Measurements from ENCODE around the gene EMC1. TPM values are rescaled to one million over a fixed set of nuclear protein-coding genes. Genes with fewer than 3 reads are reported as not detected.
"Not testable (repeated sequence)": the region's sequence is repeated elsewhere in the genome, so short reads cannot be mapped to it uniquely, and the experiment has no call there.

Gene EMC1
- total RNA-seq, 2 donors from 2014 or later = 42.1 to 86.2 TPM

DNA sequence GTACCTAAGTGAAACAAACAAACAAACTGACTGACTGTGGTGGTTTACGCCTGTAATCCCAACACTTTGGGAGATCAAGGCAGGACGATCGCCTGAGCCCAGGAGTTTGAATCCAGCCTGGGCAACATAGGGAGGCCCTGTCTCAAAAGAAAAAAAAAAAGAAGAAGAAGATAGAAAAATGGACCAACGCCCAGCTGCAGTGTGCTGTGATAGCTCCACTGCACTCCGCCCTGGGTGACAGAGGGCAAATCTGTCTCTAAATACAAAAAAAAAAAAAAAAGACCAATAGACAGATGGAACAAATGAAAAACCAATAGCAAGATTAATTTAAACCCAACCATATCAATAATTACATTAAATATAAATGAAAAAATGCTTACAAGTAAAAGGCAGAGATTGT, 23.3 kb upstream of the EMC1 start:
- no peaks in the 10 kb centered on the region for H3K4me1 ChIP-seq (replicated peaks)
- no peaks in the 10 kb centered on the region for H3K9me3 ChIP-seq
- WGBS = 94% methylated on average over 5 of the region's 5 CpGs
- no peak overlapping the region for H3K4me3 ChIP-seq
- no peaks in the 10 kb centered on the region for H3K27me3 ChIP-seq (replicated peaks; ENCODE audit: insufficient read depth)
- DNase-seq (ENCODE audit: low spot score) = no peak
- H3K27ac ChIP-seq = no peak overlapping the region
- intact Hi-C loops (cut with DNase I) = no loop called here
- H3K36me3 ChIP-seq = no peaks in the 10 kb centered on the region
- TF ChIP-seq POLR2AphosphoS5 (IDR thresholded peaks at IDR 0.05) (no peak), POLR2A (IDR thresholded peaks at IDR 0.05) (no peak)
- TF ChIP-seq, protein P1, sequence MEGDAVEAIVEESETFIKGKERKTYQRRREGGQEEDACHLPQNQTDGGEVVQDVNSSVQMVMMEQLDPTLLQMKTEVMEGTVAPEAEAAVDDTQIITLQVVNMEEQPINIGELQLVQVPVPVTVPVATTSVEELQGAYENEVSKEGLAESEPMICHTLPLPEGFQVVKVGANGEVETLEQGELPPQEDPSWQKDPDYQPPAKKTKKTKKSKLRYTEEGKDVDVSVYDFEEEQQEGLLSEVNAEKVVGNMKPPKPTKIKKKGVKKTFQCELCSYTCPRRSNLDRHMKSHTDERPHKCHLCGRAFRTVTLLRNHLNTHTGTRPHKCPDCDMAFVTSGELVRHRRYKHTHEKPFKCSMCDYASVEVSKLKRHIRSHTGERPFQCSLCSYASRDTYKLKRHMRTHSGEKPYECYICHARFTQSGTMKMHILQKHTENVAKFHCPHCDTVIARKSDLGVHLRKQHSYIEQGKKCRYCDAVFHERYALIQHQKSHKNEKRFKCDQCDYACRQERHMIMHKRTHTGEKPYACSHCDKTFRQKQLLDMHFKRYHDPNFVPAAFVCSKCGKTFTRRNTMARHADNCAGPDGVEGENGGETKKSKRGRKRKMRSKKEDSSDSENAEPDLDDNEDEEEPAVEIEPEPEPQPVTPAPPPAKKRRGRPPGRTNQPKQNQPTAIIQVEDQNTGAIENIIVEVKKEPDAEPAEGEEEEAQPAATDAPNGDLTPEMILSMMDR (IDR thresholded peaks at IDR 0.05) = no peak

DNA sequence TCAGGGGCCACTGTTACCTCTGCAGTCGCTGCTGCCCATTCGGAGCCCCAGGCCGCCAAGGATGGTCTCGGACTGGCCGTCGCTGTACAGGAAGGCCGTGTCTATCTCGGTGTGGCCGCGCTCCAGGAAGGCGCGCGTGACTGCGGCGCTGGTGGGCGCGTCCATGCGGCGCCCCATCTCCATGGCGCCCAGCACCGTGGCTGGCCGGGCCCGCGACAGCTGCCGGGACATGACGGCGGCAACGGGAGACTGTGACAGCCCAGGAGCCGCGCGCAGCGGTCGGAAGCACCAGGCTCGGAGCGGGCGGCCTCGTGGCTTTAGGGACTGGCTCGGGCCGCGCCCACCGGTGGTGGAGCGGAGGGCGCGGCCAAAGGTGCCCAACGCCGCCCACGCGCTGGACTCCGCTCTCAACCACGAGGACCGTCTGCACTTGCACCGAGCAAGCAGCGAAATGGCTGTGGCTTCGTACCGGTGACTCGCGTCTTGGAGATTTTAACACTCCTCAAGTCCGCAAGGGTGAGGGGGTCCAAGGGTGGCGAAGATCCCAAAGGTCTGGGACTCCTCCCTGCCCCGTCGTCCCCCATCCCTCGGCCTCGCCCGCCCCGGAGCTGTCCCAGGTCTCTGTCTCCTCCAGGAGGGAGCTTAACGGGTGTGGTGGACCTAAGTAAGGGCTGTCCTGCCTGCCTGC, 22.7 kb upstream of the EMC1 start:
- H3K36me3 ChIP-seq; H3K9me3 ChIP-seq; intact Hi-C loops (cut with DNase I); DNase-seq (ENCODE audit: low spot score); H3K27me3 ChIP-seq (replicated peaks; ENCODE audit: insufficient read depth); H3K4me1 ChIP-seq (replicated peaks); H3K4me3 ChIP-seq; H3K27ac ChIP-seq: not testable (repeated sequence)
- WGBS = 22% methylated on average over 30 of the region's 66 CpGs

DNA sequence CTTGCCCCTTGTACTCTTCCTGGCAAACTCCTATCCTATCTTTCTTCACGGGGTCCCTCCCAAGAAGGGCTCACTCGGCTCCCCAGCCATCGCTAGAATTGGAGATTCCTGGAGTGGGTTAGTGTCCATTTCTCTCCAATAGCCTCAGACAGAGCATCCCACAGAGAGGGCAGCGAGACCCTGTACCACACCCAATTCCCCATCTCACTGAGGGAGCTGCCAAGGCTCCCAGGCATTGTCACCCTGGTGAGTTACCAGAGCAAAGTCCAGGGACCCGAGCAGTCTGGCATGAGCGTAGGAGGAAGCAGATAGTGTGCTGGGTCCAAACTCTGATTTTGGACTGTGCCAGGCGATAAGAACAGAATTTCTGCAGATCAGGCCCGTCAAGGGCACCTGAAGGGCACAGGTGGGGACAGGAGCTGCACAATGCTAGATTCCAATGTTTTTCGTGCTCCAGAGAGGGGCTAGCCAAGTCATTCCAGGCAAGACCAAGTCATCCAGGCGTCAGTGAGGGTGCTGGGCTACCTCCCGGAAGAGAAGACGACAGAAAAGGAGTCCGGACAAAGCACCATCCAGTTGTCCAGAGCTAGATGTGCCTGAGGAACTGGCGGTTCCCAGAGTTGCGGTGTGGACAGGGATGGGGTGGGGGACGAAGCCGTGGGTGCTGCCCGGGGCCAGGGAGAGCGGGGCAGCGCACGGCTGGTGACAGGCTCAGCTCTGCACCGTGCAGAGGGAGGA, 22.0 kb upstream of the EMC1 start:
- Histone ChIP-seq H3K36me3 (no peaks in the 10 kb centered on the region), H3K4me1 (replicated peaks) (no peaks in the 10 kb centered on the region), H3K27me3 (replicated peaks; ENCODE audit: insufficient read depth) (no peaks in the 10 kb centered on the region), H3K4me3 (no peak overlapping the region), H3K27ac (no peak overlapping the region), H3K9me3 (no peaks in the 10 kb centered on the region)
- TF ChIP-seq POLR2A (IDR thresholded peaks at IDR 0.05) (no peak), POLR2AphosphoS5 (IDR thresholded peaks at IDR 0.05) (no peak)
- TF ChIP-seq, protein P1 (IDR thresholded peaks at IDR 0.05) = no peak
- 84% methylated on average over 22 of the region's 22 CpGs for WGBS
- no peak for DNase-seq (ENCODE audit: low spot score)
- intact Hi-C loops (cut with DNase I) = no loop called here

DNA sequence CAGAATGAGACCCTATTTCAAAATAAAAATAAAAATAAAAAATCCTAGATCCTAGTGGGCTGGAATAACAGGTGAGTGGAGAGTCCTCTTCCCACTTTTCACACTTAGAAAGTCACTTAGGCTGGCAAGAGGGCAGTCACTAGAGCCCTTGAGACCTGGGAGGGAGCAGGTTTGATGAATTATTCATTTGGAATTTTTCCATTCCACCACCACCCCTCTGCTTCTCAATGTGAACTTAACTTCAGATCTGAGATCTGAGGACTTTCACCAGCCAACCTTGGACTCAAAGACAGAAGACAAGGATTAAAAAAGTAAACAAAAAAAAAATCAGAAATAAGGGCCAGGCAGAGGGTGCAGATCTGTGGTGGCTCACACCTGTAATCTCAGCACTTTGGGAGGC, 20.7 kb upstream of the EMC1 start:
- no peaks in the 10 kb centered on the region for H3K4me1 ChIP-seq (replicated peaks)
- no peak for DNase-seq (ENCODE audit: low spot score)
- H3K4me3 ChIP-seq = no peak overlapping the region
- H3K27ac ChIP-seq = no peak overlapping the region
- no peaks in the 10 kb centered on the region for H3K36me3 ChIP-seq
- no peaks in the 10 kb centered on the region for H3K9me3 ChIP-seq
- TF ChIP-seq POLR2A (IDR thresholded peaks at IDR 0.05) (no peak), POLR2AphosphoS5 (IDR thresholded peaks at IDR 0.05) (no peak)
- H3K27me3 ChIP-seq (replicated peaks; ENCODE audit: insufficient read depth) = no peaks in the 10 kb centered on the region
- intact Hi-C loops (cut with DNase I) = no loop called here

DNA sequence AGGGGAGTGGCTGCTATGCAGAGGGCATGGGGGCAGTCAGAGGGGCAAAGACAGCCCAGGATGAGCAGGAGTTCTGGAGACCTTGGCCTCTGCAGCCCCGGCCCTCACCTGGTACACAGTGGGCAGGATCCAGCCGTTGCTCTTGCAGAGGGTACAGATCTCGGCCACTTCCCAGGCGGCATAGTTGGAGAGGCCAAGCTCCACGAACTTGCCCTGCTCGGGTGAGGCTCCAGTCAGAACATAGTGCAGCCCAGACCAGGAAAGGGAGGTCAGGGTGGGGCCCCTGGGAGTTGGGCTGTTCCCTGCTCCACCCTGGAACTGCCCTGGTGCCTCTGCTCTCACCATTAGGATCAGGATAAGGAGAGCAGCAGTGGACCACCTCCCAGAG, 19.0 kb upstream of the EMC1 start:
- DNase-seq (ENCODE audit: low spot score); H3K27ac ChIP-seq; intact Hi-C loops (cut with DNase I); H3K9me3 ChIP-seq; H3K27me3 ChIP-seq (replicated peaks; ENCODE audit: insufficient read depth); H3K4me1 ChIP-seq (replicated peaks); H3K36me3 ChIP-seq; H3K4me3 ChIP-seq: not testable (repeated sequence)
- 96% methylated on average over 6 of the region's 6 CpGs for WGBS

DNA sequence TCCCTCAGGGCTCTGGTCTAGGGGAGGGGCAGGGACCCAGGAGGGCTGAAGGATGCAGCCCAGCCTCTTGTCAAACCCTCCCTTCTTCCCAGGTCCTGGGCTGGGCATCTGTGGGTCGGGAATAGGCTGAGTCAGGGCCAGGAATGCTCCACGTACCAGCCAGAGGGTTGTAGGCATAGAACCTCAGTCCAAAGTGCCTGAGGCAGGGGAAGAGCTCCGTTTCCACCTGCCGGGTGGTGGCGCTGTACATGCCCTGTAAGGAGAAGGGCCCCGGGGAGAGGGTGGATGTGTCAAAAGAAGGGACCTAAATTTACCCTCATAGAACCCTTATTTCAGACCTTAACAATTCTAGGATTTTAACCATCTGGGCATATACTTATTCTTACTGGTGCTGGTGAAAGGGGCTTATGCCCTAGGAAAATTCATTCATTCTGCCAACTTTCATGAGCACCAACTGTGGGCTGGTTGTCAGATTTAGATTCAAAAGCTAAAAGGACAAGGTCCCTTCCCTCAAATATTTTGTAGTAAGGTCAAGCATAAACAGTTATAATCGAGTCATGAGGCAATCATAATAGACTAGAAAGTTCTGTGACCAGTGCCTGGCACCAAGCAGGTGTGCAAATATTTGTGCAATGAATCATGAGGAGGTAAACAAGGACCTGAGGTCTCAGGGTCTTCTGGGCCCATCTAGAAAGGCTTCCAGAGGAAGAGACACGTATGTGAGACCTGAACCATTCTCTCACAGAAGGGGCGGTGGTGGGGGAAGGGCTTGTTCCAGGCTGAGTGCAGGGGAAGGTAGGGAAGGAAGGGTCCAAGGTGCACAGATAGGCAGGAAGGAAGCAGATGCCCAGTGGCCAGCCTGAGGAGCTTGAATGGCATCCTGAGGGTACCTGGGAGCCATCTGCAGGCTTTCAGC, 18.4 kb upstream of the EMC1 start:
- WGBS = 85% methylated on average over 9 of the region's 9 CpGs
- H3K27me3 ChIP-seq (replicated peaks; ENCODE audit: insufficient read depth); DNase-seq (ENCODE audit: low spot score); H3K27ac ChIP-seq; H3K36me3 ChIP-seq; H3K9me3 ChIP-seq; H3K4me3 ChIP-seq; intact Hi-C loops (cut with DNase I); H3K4me1 ChIP-seq (replicated peaks): not testable (repeated sequence)
